ENCODE data around the gene PADI6.

The PADI6 gene

GRCh38 chr1:17355898-17356297, 16.1 kb upstream of the PADI6 start:
- no peak for TF ChIP-seq ZNF639 (tag by site-specific recombination; IDR thresholded peaks at IDR 0.05)
- TF ChIP-seq ZNF777 (tag by site-specific recombination; IDR thresholded peaks at IDR 0.05; ENCODE audit: borderline replicate concordance) = no peak
- TF ChIP-seq ZNF600 (tag by site-specific recombination; IDR thresholded peaks at IDR 0.05) = no peak
- TF ChIP-seq ZNF148 (tag by site-specific recombination; IDR thresholded peaks at IDR 0.05; ENCODE audit: borderline replicate concordance) = no peak
- TF ChIP-seq ZSCAN30 (tag by site-specific recombination; IDR thresholded peaks at IDR 0.05) = no peak
- TF ChIP-seq ZNF266 (tag by site-specific recombination; IDR thresholded peaks at IDR 0.05; ENCODE audit: low read depth) = no peak
- TF ChIP-seq ZNF37A (tag by site-specific recombination; IDR thresholded peaks at IDR 0.05) = no peak
- TF ChIP-seq SETDB1 (IDR thresholded peaks at IDR 0.05; ENCODE audit: insufficient read length, low read length) = no peak
- TF ChIP-seq ZEB2 (tag by site-specific recombination; IDR thresholded peaks at IDR 0.05) = no peak
- no peak for TF ChIP-seq CTCF (tag by site-specific recombination; IDR thresholded peaks at IDR 0.05)
- TF ChIP-seq ZNF274 (IDR thresholded peaks at IDR 0.05; ENCODE audit: low read length) = no peak
- no peak for TF ChIP-seq ZNF274 (tag by site-specific recombination; IDR thresholded peaks at IDR 0.05; ENCODE audit: borderline replicate concordance)
- no peak for TF ChIP-seq HOXD13 (CRISPR knock-in tag; IDR thresholded peaks at IDR 0.05; ENCODE audit: borderline replicate concordance)
- no peak for TF ChIP-seq ZNF561 (tag by site-specific recombination; IDR thresholded peaks at IDR 0.05; ENCODE audit: borderline replicate concordance)
- no peak for TF ChIP-seq PRDM10 (tag by site-specific recombination; IDR thresholded peaks at IDR 0.05)
- no peak for TF ChIP-seq ZSCAN23 (tag by site-specific recombination; IDR thresholded peaks at IDR 0.05)
- no peak for TF ChIP-seq ZNF747 (tag by site-specific recombination; IDR thresholded peaks at IDR 0.05)
- ChIA-PET POLR2A (interaction anchor here (0.7 kb wide), 1 partner anchor 186 kb away, joined by 3 read pairs; no protein-coding TSS in a partner anchor), CTCF (interaction anchor here (0.6 to 0.7 kb wide), 2 partner anchors 15 to 976 kb away, joined by 3 read pairs; no protein-coding TSS in a partner anchor)
- no peak overlapping the region for H3K4me3 ChIP-seq (ENCODE audit: low read depth, low read length)
- H3K9me3 ChIP-seq (ENCODE audit: control insufficient read depth, insufficient read depth, low read depth, low read length) = no peaks in the 10 kb centered on the region
- no peak overlapping the region for H3K27ac ChIP-seq (ENCODE audit: extremely low read depth, low read depth, low read length)
- H3K4me1 ChIP-seq (ENCODE audit: control insufficient read depth, insufficient read depth, low read length) = no peaks in the 10 kb centered on the region
- no peaks in the 10 kb centered on the region for H3K36me3 ChIP-seq (ENCODE audit: control insufficient read depth in 2 of 2, insufficient read depth in 1 of 2, low read length in 2 of 2)
